Hypothalamus (tissue), 51 donors: ENCODE measurements around the gene PAXX.

Experiments
- DNase-seq, 51 donors: peaks; one replicate each; lab custom pipeline; 2025; lab: John Stamatoyannopoulos, UW

The PAXX gene

DNA sequence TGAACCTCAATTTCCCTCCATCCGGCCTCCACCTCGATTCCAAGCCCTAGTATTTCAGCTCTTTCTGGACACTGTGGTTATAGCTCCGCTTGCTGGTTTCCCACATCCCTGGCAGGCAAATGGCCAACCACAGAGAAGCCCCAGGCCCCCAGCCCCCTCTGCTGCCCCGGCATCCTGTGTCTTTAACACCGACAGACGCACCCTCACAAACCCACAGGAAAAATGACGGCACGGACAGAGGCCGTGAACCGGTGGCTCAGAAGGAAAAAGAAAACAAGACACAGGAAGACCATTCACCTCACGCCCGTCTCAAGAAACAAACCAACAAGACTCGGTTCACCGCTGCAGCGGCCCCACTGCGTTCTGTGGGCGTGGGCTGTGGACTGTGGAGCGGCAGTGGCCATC, 5.6 kb downstream of the PAXX start:
- no peak for DNase-seq

GRCh38 chr9:137000177-137000930, 8.1 kb downstream of the PAXX start:
- DNase-seq, result no peak

GRCh38 chr9:137001857-137002645, 9.8 kb downstream of the PAXX start:
- DNase-seq, result no peak

GRCh38 chr9:137002646-137003041, 10.4 kb downstream of the PAXX start:
- DNase-seq, result no peak

- DNase-seq, result peak in 9 of 51 donors; percentile 21 to 65 (median 37)
Measured at GRCh38 chr9:137004285-137004684, 12.1 kb downstream of the PAXX start.

DNA sequence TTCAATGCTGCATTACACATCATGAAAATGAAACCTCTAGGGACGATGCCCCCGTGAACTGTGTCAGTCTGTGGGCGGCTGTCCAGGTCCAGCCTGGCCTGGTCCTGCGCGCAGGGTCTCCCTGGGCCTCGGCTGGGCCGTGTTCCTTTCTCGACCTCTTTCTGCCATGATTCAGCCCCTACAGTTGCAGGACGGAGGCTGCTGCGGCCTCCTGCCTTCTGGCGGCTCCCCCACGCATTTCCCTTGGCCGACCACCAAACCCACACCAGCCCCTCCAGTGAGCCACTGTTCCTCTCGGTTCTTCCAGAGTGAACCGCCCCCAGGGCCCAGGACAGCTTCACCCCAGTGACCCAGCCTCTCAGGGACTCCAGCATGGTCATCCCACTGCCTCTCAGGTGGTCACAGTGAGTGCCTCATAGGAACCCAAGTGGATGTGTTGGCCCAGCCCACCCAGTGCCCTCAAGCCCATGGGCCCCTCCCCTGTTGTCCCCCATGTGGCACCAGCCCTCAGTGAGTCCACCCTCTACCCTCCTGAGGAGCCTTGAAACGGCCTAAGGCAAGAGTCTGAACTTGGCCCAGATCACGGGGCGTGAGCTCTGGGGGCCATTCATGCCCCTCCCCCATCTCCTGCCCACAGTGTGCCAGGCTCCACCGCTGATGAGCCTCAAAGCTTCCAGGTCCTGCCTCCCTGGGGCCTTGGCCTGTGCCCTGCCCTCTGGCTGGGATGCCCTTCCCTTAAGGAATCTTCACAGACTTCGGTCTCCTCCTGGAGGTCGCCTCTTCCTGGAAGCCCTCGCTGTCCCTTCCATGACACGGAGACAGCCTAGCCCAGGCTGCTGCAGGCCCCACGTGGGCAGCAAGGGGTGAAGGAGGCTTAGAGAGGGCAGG, 14.1 kb downstream of the PAXX start:
- peak in 2 of 51 donors; percentile 35 to 39 for DNase-seq

DNA sequence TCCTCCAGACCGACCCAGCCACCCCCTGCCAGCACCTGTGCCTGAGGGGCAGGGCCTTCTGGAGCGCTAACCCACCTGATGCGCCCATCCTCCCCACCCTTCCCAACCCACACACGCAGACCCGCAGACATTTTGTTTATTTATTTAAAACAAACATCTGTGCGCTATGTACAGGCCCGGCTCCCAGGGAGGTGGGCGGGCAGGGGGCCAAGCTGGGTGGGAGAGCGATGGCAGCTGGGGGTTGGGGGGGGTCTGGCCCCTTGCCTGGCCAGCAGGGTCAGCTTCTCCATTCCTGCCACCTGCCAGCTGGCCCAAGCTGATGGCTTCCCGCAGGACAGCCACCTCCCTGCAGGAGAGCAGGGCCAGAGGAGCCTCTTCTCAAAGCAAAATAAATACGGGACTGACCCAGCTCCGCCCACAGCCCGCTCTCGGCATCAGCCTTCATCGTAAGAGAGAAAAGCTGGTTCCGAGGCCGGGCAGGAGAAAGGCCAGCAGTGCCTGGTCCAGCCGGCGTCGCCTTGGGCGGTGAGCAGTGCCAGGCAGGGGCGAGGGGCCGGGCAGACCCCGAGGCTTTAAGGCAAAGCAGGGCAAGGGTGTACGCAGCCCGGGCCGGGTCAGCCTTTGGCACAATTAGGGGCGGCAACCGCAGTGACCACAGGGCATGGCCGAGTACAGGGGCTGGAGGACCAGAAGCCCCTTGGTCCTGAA, 15.0 kb downstream of the PAXX start:
- no peak for DNase-seq

DNA sequence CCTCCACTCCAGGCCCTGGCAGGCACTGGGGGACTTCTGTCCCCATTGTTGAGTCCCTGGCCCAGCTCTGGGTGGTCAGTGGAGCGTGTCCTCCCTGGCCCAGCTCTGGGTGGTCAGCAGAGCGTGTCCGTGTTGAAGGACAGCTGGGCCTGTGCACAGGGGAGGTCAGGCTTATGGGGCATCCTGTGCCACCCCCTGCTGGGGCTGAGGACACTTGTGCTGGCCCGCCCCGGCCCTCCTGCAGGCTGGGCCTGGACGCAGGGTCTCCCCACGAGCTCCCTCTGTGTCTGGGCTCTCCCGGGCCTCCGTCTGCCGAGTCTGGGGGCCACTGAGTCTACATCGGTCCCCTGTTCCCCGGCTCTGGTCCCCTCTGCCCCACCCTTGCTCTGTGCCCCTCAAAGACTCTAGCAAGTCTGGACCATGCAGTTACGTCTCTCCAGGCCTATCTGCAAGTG, 15.6 kb downstream of the PAXX start:
- no peak for DNase-seq

GRCh38 chr9:137008312-137008711, 16.1 kb downstream of the PAXX start:
- no peak for DNase-seq

DNA sequence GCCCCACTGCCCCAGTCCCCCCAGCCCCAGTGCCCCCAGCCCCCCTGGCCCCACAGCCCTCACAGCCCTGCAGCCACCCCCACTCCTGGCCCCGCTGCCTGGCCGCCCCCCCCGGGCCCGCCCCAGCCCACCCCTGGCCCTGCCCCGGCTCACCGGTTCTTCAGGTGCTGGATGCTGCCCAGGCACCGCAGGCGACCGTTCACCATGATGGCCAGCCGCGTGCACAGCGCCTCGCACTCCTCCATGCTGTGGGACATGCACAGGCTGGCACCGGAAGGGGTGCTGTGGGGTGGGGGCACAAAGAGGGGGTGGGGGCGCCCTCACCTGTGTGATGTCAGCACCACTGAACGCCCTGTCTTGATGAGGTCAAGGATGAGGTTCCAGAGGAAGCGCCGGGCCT, 17.0 kb downstream of the PAXX start:
- DNase-seq, result no peak

GRCh38 chr9:137009938-137010732, 17.9 kb downstream of the PAXX start:
- DNase-seq, result no peak

GRCh38 chr9:137011156-137011555, 18.9 kb downstream of the PAXX start:
- no peak for DNase-seq

GRCh38 chr9:137011907-137012675, 19.9 kb downstream of the PAXX start:
- DNase-seq, result no peak

- DNase-seq, result peak in 1 of 51 donors; percentile 20
Measured at GRCh38 chr9:137012694-137013570, 20.7 kb downstream of the PAXX start.

DNA sequence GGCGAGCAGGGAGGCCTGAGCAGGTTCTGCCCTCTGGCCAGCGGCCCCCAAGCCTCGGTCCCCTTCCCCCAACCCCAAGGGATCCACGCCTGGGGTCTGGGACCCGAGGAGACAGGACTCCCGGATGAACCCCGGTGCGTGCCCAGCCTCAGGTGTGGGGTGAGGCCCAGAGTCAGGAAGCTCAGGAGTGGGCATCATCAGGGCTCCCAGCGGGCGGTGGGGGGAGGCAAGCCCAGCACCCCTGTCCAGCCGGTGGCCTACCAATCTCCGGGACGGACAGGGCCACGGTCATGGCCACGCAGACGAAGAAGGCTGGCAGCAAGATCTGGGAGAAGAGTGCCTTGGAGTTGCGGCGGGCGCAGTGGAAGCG, 21.3 kb downstream of the PAXX start:
- DNase-seq, result no peak

GRCh38 chr9:137014166-137014565, 21.9 kb downstream of the PAXX start:
- no peak for DNase-seq

GRCh38 chr9:137014776-137015539, 22.7 kb downstream of the PAXX start:
- DNase-seq, result no peak
